ENCODE data around the gene RGPD5.
"Not testable (repeated sequence)": the region's sequence is repeated elsewhere in the genome, so short reads cannot be mapped to it uniquely, and the experiment has no call there.

RGPD5 gene

DNA sequence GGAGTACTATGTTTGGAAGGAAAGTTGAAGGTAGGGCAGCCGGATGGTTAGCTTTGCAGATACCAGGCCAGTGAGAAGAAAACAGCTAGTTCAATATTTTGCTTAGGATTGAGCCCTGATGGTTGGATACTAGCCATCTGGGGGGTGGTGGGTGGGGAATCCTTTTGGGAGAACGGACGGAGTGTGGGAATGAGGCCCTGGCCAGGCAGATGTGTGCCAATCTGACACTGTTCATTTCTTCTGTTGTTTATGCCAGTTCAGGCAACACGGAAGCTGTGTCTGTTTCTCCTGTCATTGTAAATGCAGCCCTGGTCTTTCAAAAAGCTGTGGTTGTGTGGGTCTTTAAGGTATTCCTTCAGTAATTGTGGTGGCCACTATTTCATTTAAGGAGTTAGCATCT is 96.9 kb downstream of the RGPD5 start:
- in situ Hi-C loops (cut with MboI; ENCODE audit: low sequenced_read_pairs): not testable (repeated sequence)

- in situ Hi-C loops (cut with MboI; ENCODE audit: low sequenced_read_pairs): not testable (repeated sequence)
Observed at GRCh38 chr2:109893736-109894135, 99.6 kb downstream of the RGPD5 start.

DNA sequence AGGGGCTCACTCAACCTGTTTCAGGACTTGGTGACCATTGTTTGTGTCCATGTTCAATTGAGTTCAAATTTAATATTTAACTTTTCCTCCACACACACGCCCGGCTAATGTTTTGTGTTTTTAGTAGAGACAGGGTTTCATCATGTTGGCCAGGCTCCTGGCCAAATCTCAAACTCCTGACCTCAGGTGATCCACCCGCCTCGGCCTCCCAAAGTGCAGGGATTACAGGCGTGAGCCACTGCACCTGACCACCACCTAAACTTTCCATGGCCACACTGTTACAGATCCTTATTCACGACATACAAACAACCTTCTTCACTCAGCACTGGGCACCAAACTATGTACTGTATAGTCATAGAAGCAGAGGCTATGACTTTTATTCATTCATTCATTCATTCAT is 100.0 kb downstream of the RGPD5 start:
- in situ Hi-C loops (cut with MboI; ENCODE audit: low sequenced_read_pairs): not testable (repeated sequence)

GRCh38 chr2:109895090-109895869 is 101.2 kb downstream of the RGPD5 start:
- in situ Hi-C loops (cut with MboI; ENCODE audit: low sequenced_read_pairs): not testable (repeated sequence)

GRCh38 chr2:109896212-109896611 is 102.1 kb downstream of the RGPD5 start:
- in situ Hi-C loops (cut with MboI; ENCODE audit: low sequenced_read_pairs): not testable (repeated sequence)

DNA sequence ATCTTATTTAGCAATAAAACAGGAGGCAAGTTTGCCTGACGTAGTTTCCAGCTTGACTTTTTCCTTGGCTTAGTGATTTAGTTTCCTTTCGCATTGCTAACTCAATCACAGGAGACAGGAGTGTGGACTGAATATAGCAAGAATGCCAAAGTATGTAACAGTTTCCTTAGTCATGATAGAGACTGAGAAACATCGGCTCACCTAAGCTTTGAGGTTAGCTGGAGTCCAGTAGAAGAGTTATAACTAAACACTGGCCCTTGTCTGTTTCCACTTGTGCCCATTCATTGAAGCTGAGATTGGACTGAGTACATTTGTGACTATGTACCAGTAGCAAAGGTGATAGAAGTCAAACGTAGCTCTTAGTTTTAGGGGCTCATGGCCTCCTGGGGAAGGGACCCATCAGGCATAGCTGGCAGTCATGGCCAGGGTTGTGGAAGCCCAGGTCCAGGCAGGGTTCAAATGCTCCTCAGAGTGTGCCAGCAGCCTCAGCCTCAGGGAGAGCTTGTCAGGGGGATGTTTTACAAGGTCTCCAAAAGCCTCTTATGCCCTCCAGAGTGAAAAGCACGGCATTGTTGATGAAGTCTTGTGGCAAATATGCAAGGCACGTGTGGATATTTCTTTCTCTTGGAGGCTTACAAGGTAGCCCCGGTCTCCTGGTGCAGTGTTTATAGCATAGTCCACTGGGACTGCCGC is 103.8 kb downstream of the RGPD5 start:
- in situ Hi-C loops (cut with MboI; ENCODE audit: low sequenced_read_pairs): not testable (repeated sequence)

DNA sequence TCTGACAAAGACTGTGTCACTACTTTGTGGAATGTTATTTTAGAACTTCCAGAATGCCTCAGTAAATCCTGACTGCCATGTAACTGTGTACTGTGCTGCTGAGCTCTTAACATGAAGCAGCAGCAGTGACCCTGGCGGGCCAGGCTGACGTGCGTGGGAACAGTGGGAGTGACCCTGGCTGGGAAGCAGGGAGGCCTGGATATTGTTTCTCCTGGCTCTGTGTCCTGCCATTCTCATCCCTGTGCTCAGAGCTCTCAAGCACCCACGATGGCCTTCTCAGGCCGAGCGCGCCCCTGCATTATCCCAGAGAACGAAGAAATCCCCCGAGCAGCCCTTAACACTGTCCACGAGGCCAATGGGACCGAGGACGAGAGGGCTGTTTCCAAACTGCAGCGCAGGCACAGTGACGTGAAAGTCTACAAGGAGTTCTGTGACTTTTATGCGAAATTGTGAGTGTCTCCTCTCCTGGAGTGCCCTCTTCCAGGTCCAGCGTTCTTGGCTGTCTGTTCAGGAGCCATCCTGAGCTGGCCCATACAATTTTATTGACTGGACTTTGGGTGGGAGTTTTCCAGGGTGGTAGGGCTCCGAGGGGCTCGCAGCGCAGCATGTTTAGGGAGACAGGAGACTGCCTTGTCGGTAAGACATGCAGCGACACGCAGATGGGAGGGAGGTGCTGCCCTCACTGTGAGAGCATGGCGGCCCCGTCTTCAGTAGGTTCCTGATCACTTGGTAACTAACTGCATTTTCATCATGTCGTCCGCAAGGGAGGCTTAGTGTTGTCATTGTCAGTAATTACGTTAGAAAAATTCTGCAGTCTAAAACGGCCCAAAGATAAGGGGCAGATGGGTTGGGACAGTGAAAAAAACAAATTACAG is 104.6 kb downstream of the RGPD5 start, which contains the start of gene LIMS3:
Gene LIMS3 (plus strand): TSS at position 227 of the 875 bp plus-strand sequence. CDS start 41 bp downstream, at position 268.
- in situ Hi-C loops (cut with MboI; ENCODE audit: low sequenced_read_pairs): not testable (repeated sequence)

GRCh38 chr2:109905796-109906195 is 111.7 kb downstream of the RGPD5 start:
- in situ Hi-C loops (cut with MboI; ENCODE audit: low sequenced_read_pairs): not testable (repeated sequence)
